Astrocyte (in vitro differentiated cells and primary cell): ENCODE results near the gene PCDHB14. TPM values are rescaled to one million over a fixed set of nuclear protein-coding genes. Genes with fewer than 3 reads are reported as not detected.
"Not testable (repeated sequence)": the region's sequence is repeated elsewhere in the genome, so short reads cannot be mapped to it uniquely, and the experiment has no call there.

Experiments used
- DNase-seq: peaks from one replicate; pipeline ENCODE4 v3.0.0-alpha.2; 2010; ENCODE audit warnings: low read depth
- FAIRE-seq: peaks from 2 replicates; lab custom pipeline; 2011; peaks lifted over from hg19 to GRCh38; lab: Jason Lieb, UNC
- H2AFZ ChIP-seq: 2 replicates; pipeline ENCODE4 v1.6.0; 2012; ENCODE audit warnings: low read depth, low read length, inconsistent platforms
- H3K27ac ChIP-seq: 2 replicates; pipeline ENCODE4 v1.5.1; 2011; ENCODE audit warnings: low read depth, low read length, inconsistent platforms
- H3K27me3 ChIP-seq: 2 replicates; pipeline ENCODE4 v1.6.0; 2011; ENCODE audit warnings: low read length, inconsistent platforms; ENCODE audit not compliant: insufficient read depth
- H3K36me3 ChIP-seq: 2 replicates; pipeline ENCODE4 v1.5.1; 2011; ENCODE audit warnings: low read length, inconsistent platforms; ENCODE audit not compliant: insufficient read depth
- H3K4me1 ChIP-seq: 2 replicates; pipeline ENCODE4 v1.5.1; 2011; ENCODE audit warnings: low read length, inconsistent platforms; ENCODE audit not compliant: insufficient read depth
- H3K4me2 ChIP-seq: 2 replicates; pipeline ENCODE4 v1.6.0; 2012; ENCODE audit warnings: low read length, inconsistent platforms
- H3K4me3 ChIP-seq: 2 replicates; pipeline ENCODE4 v1.5.1; 2011; ENCODE audit warnings: low read depth, mild to moderate bottlenecking, low read length, inconsistent platforms; ENCODE audit not compliant: insufficient read depth
- H3K79me2 ChIP-seq: 2 replicates; pipeline ENCODE4 v1.6.0; 2012; ENCODE audit warnings: mild to moderate bottlenecking, low read length, inconsistent platforms; ENCODE audit not compliant: insufficient read depth
- H3K9ac ChIP-seq: 2 replicates; pipeline ENCODE4 v1.6.0; 2012; ENCODE audit warnings: mild to moderate bottlenecking, low read length, inconsistent platforms
- H3K9me3 ChIP-seq: 2 replicates; pipeline ENCODE4 v1.5.1; 2012; ENCODE audit warnings: low read depth, mild to moderate bottlenecking, low read length, inconsistent platforms; ENCODE audit not compliant: insufficient read depth
- H4K20me1 ChIP-seq: 2 replicates; pipeline ENCODE4 v1.6.0; 2012; ENCODE audit warnings: low read length, inconsistent platforms; ENCODE audit not compliant: insufficient read depth
- H3K27ac Mint-ChIP-seq: one replicate; pipeline ENCODE4 v1.8.0; 2021; ENCODE audit warnings: mild to moderate bottlenecking, mixed read lengths; ENCODE audit not compliant: unreplicated experiment
- H3K27me3 Mint-ChIP-seq: one replicate; pipeline ENCODE4 v1.8.0; 2021; ENCODE audit warnings: low read depth, mixed read lengths; ENCODE audit not compliant: unreplicated experiment
- H3K36me3 Mint-ChIP-seq: one replicate; pipeline ENCODE4 v1.8.0; 2021; ENCODE audit warnings: low read depth, mixed read lengths; ENCODE audit not compliant: unreplicated experiment
- H3K4me1 Mint-ChIP-seq: one replicate; pipeline ENCODE4 v1.8.0; 2021; ENCODE audit warnings: low read depth, mixed read lengths; ENCODE audit not compliant: unreplicated experiment
- H3K4me3 Mint-ChIP-seq: one replicate; pipeline ENCODE4 v1.8.0; 2021; ENCODE audit warnings: mild to moderate bottlenecking, moderate library complexity, mixed read lengths; ENCODE audit not compliant: unreplicated experiment
- H3K9me3 Mint-ChIP-seq: one replicate; pipeline ENCODE4 v1.8.0; 2021; ENCODE audit warnings: mild to moderate bottlenecking, mixed read lengths; ENCODE audit not compliant: unreplicated experiment
- CTCF ChIP-seq: IDR thresholded peaks from 2 replicates; pipeline ENCODE4 v1.5.1; 2011; ENCODE audit warnings: low read depth, mild to moderate bottlenecking, inconsistent platforms, low read length, moderate library complexity; ENCODE audit not compliant: insufficient read depth
- EZH2 ChIP-seq: IDR thresholded peaks from 2 replicates; pipeline ENCODE4 v1.6.1; 2012; ENCODE audit warnings: mild to moderate bottlenecking, low read length, inconsistent platforms; ENCODE audit not compliant: insufficient read depth
- total RNA-seq: library from RNA; stranded (reverse); gene quantifications from 2 replicates; pipeline ENCODE4 v1.2.1, GENCODE V29; 2021

Gene PCDHB14
- total RNA-seq, 1 donor from 2014 or later: 6.4 TPM

GRCh38 chr5:141241496-141241895 lies 18.4 kb downstream of the PCDHB14 start:
- TF ChIP-seq CTCF (no peak), EZH2 (no peak)
- DNase-seq (no peak), FAIRE-seq (no peak)
- no peak overlapping the region for H3K9ac ChIP-seq
- H3K4me2 ChIP-seq: no peak overlapping the region
- Mint-ChIP-seq H3K4me3 (no peak overlapping the region), H3K4me1 (no peaks in the 10 kb centered on the region), H3K27me3 (no peaks in the 10 kb centered on the region), H3K9me3 (peaks cover 62% of the 10 kb centered on the region), H3K27ac (no peak overlapping the region), H3K36me3 (peaks cover 25% of the 10 kb centered on the region)
- no peaks in the 10 kb centered on the region for H3K27me3 ChIP-seq
- no peak overlapping the region for H3K27ac ChIP-seq
- H2AFZ ChIP-seq: no peak overlapping the region
- no peak overlapping the region for H3K4me3 ChIP-seq
- no peaks in the 10 kb centered on the region for H3K4me1 ChIP-seq
- H3K36me3 ChIP-seq: no peaks in the 10 kb centered on the region
- H4K20me1 ChIP-seq: no peaks in the 10 kb centered on the region
- peaks cover 30% of the 10 kb centered on the region for H3K9me3 ChIP-seq
- H3K79me2 ChIP-seq: no peaks in the 10 kb centered on the region

- DNase-seq (peak; percentile 4), FAIRE-seq (no peak)
- Histone ChIP-seq H3K9ac (no peak within 1 kb of the TSS), H3K27me3 (no peaks in the 10 kb centered on the region), H3K4me3 (no peak within 1 kb of the TSS), H3K36me3 (no peaks in the 10 kb centered on the region), H3K9me3 (peaks cover 37% of the 10 kb centered on the region), H3K27ac (no peak within 1 kb of the TSS), H3K4me1 (no peaks in the 10 kb centered on the region), H4K20me1 (no peaks in the 10 kb centered on the region), H2AFZ (no peak within 1 kb of the TSS), H3K79me2 (no peaks in the 10 kb centered on the region), H3K4me2 (no peak within 1 kb of the TSS)
- Mint-ChIP-seq H3K27me3 (no peaks in the 10 kb centered on the region), H3K36me3 (peaks cover 35% of the 10 kb centered on the region), H3K27ac (no peak within 1 kb of the TSS), H3K4me1 (no peaks in the 10 kb centered on the region), H3K4me3 (peak within 1 kb of the TSS; percentile 68), H3K9me3 (peaks cover 59% of the 10 kb centered on the region)
- TF ChIP-seq CTCF (no peak), EZH2 (no peak)
Measured at GRCh38 chr5:141245250-141245717, 22.1 kb downstream of the PCDHB14 start, which contains the start of gene PCDHB15. PCDHB15 (plus strand) TSS chr5:141245395; CDS start chr5:141245579, 184 bp downstream.

- H3K36me3 ChIP-seq, DNase-seq, H3K27me3 ChIP-seq, H3K4me3 ChIP-seq, H3K27ac Mint-ChIP-seq, H3K27me3 Mint-ChIP-seq, H2AFZ ChIP-seq, FAIRE-seq, H3K4me1 Mint-ChIP-seq, H3K27ac ChIP-seq, H3K4me2 ChIP-seq, H3K4me3 Mint-ChIP-seq, H3K4me1 ChIP-seq, H4K20me1 ChIP-seq, H3K79me2 ChIP-seq, H3K9ac ChIP-seq: not testable (repeated sequence)
- Mint-ChIP-seq H3K9me3 (peaks cover 57% of the 10 kb centered on the region), H3K36me3 (peaks cover 27% of the 10 kb centered on the region)
- H3K9me3 ChIP-seq: peaks cover 25% of the 10 kb centered on the region
Measured at GRCh38 chr5:141246971-141247370, 23.8 kb downstream of the PCDHB14 start.

DNA sequence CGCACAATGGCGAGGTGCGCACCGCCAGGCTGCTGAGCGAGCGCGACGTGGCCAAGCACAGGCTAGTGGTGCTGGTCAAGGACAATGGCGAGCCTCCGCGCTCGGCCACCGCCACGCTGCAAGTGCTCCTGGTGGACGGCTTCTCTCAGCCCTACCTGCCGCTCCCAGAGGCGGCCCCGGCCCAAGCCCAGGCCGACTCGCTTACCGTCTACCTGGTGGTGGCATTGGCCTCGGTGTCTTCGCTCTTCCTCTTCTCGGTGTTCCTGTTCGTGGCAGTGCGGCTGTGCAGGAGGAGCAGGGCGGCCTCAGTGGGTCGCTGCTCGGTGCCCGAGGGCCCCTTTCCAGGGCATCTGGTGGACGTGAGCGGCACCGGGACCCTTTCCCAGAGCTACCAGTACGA lies 24.3 kb downstream of the PCDHB14 start:
- not testable (repeated sequence) for H3K4me3 Mint-ChIP-seq, H3K79me2 ChIP-seq, H3K4me3 ChIP-seq, H3K27ac Mint-ChIP-seq, H2AFZ ChIP-seq, DNase-seq, H3K27ac ChIP-seq, H3K27me3 ChIP-seq, FAIRE-seq, H3K9ac ChIP-seq, H3K4me2 ChIP-seq, H3K36me3 ChIP-seq, H4K20me1 ChIP-seq, H3K4me1 ChIP-seq, H3K27me3 Mint-ChIP-seq, H3K4me1 Mint-ChIP-seq
- peaks cover 23% of the 10 kb centered on the region for H3K36me3 Mint-ChIP-seq
- H3K9me3 Mint-ChIP-seq: peaks cover 55% of the 10 kb centered on the region
- peaks cover 24% of the 10 kb centered on the region for H3K9me3 ChIP-seq
